ENCODE results near the gene CUX1. TPM values are rescaled to one million over a fixed set of nuclear protein-coding genes. Genes with fewer than 3 reads are reported as not detected.

The CUX1 gene
- total RNA-seq, 1 donor from 2014 or later = 101 TPM

- Histone ChIP-seq H3K4me1 (no peaks in the 10 kb centered on the region), H3K27ac (no peak overlapping the region), H3K9me3 (no peaks in the 10 kb centered on the region), H3K27me3 (no peaks in the 10 kb centered on the region), H3K36me3 (no peaks in the 10 kb centered on the region), H3K4me3 (no peak overlapping the region)
- TF ChIP-seq CTCF (IDR thresholded peaks at IDR 0.05) = no peak
- no peak for DNase-seq (ENCODE audit: low spot score in 2 of 2)
- intact Hi-C loops (cut with DNase I) = no loop called here
Observed at GRCh38 chr7:102261451-102261850, 444.0 kb downstream of the CUX1 start.

- Histone ChIP-seq H3K4me1 (no peaks in the 10 kb centered on the region), H3K27me3 (no peaks in the 10 kb centered on the region), H3K27ac (no peak overlapping the region), H3K36me3 (no peaks in the 10 kb centered on the region), H3K4me3 (no peak overlapping the region), H3K9me3 (no peaks in the 10 kb centered on the region)
- TF ChIP-seq CTCF (IDR thresholded peaks at IDR 0.05) = no peak
- DNase-seq (ENCODE audit: low spot score in 2 of 2) = no peak
- intact Hi-C loops (cut with DNase I) = no loop called here
Observed at GRCh38 chr7:102262546-102262945, 445.1 kb downstream of the CUX1 start.

- no peaks in the 10 kb centered on the region for H3K4me1 ChIP-seq
- no peaks in the 10 kb centered on the region for H3K9me3 ChIP-seq
- TF ChIP-seq CTCF (IDR thresholded peaks at IDR 0.05) = no peak
- H3K27ac ChIP-seq = no peak overlapping the region
- H3K4me3 ChIP-seq = no peak overlapping the region
- intact Hi-C loops (cut with DNase I) = no loop called here
- H3K36me3 ChIP-seq = no peaks in the 10 kb centered on the region
- H3K27me3 ChIP-seq = no peaks in the 10 kb centered on the region
- no peak for DNase-seq (ENCODE audit: low spot score in 2 of 2)
Observed at GRCh38 chr7:102264367-102264891, 447.0 kb downstream of the CUX1 start.

GRCh38 chr7:102266541-102266940, 449.1 kb downstream of the CUX1 start:
- H3K36me3 ChIP-seq = no peaks in the 10 kb centered on the region
- no peak for DNase-seq (ENCODE audit: low spot score in 2 of 2)
- no peak overlapping the region for H3K4me3 ChIP-seq
- no peaks in the 10 kb centered on the region for H3K27me3 ChIP-seq
- no peaks in the 10 kb centered on the region for H3K9me3 ChIP-seq
- intact Hi-C loops (cut with DNase I) = no loop called here
- no peak overlapping the region for H3K27ac ChIP-seq
- TF ChIP-seq CTCF (IDR thresholded peaks at IDR 0.05) = no peak
- H3K4me1 ChIP-seq = no peaks in the 10 kb centered on the region

GRCh38 chr7:102268635-102269034, 451.2 kb downstream of the CUX1 start:
- no peak overlapping the region for H3K27ac ChIP-seq
- H3K9me3 ChIP-seq = no peaks in the 10 kb centered on the region
- TF ChIP-seq CTCF (IDR thresholded peaks at IDR 0.05) = no peak
- H3K4me3 ChIP-seq = no peak overlapping the region
- H3K27me3 ChIP-seq = no peaks in the 10 kb centered on the region
- intact Hi-C loops (cut with DNase I) = no loop called here
- H3K4me1 ChIP-seq = no peaks in the 10 kb centered on the region
- H3K36me3 ChIP-seq = no peaks in the 10 kb centered on the region
- no peak for DNase-seq (ENCODE audit: low spot score in 2 of 2)
